Spleen (tissue), 7 donors: ENCODE data around the gene ZNF467.

Source experiments
- CTCF ChIP-seq, 11 experiments: fragments of 200-600 bp in 7 of 11; fragments of 450-650 bp in 4 of 11; sonication (generic) in 4 of 11; IDR thresholded peaks in 8 of 11; conservative IDR thresholded peaks in 3 of 11; 1 replicate in 7 of 11; 2 replicates in 4 of 11; pipeline versions ENCODE4 v1.4.0 to v1.8.0; 2016 to 2021; ENCODE audit warnings: antibody characterized with exemption in 11 of 11, inconsistent platforms in 4 of 11, mild to moderate bottlenecking in 1 of 11
- POLR2A ChIP-seq, 3 donors: fragments of 450-650 bp; IDR thresholded peaks; one replicate each; pipeline ENCODE4 v1.5.1; 2017; ENCODE audit warnings: antibody characterized with exemption in 3 of 3, mild to moderate bottlenecking in 1 of 3
- donor health status: DM: no; HTN: no; CAD: no; lungs with moderate emphysema.
- donor health status: DM: no; HTN: no; CAD: no.
- donor health status: DM: no; HTN: no; CAD: no.

- TF ChIP-seq POLR2A (IDR thresholded peaks at IDR 0.05) (no peak), CTCF (IDR thresholded peaks at IDR 0.05 in 8 of 11, conservative IDR thresholded peaks at IDR 0.05 in 3 of 11) (no peak)
Observed at GRCh38 chr7:149818536-149818840, 45.1 kb upstream of the ZNF467 start.
